Muscle layer of duodenum (tissue), 2 donors: ENCODE data around the gene LRRC4B.

Experiments used
- H3K27ac ChIP-seq: one replicate; pipeline ENCODE4 v1.7.0; 2013; ENCODE audit warnings: mild to moderate bottlenecking, low read length
- H3K27me3 ChIP-seq: one replicate; pipeline ENCODE4 v1.7.0; 2013; ENCODE audit warnings: low read depth, mild to moderate bottlenecking, control low read depth, low read length
- H3K36me3 ChIP-seq, 2 donors: one replicate each; pipeline ENCODE4 v1.7.0; 2013; ENCODE audit warnings: low read length in 2 of 2, control low read depth in 1 of 2, mild to moderate bottlenecking in 1 of 2; ENCODE audit not compliant: insufficient read depth in 2 of 2, control insufficient read depth in 1 of 2
- H3K4me1 ChIP-seq, 2 donors: one replicate each; pipeline ENCODE4 v1.7.0; 2013; ENCODE audit warnings: low read length in 2 of 2, mild to moderate bottlenecking in 2 of 2, control low read depth in 1 of 2, moderate library complexity in 1 of 2; ENCODE audit not compliant: insufficient read depth in 2 of 2, control insufficient read depth in 1 of 2
- H3K4me3 ChIP-seq, 2 donors: one replicate each; pipeline ENCODE4 v1.7.0; 2013; ENCODE audit warnings: low read length in 2 of 2, low read depth in 1 of 2, mild to moderate bottlenecking in 1 of 2
- H3K9me3 ChIP-seq, 2 donors: one replicate each; pipeline ENCODE4 v1.7.0; 2013; ENCODE audit warnings: low read length in 2 of 2, control low read depth in 1 of 2, mild to moderate bottlenecking in 1 of 2; ENCODE audit not compliant: control insufficient read depth in 1 of 2
- donor health status: healthy.

LRRC4B gene

DNA sequence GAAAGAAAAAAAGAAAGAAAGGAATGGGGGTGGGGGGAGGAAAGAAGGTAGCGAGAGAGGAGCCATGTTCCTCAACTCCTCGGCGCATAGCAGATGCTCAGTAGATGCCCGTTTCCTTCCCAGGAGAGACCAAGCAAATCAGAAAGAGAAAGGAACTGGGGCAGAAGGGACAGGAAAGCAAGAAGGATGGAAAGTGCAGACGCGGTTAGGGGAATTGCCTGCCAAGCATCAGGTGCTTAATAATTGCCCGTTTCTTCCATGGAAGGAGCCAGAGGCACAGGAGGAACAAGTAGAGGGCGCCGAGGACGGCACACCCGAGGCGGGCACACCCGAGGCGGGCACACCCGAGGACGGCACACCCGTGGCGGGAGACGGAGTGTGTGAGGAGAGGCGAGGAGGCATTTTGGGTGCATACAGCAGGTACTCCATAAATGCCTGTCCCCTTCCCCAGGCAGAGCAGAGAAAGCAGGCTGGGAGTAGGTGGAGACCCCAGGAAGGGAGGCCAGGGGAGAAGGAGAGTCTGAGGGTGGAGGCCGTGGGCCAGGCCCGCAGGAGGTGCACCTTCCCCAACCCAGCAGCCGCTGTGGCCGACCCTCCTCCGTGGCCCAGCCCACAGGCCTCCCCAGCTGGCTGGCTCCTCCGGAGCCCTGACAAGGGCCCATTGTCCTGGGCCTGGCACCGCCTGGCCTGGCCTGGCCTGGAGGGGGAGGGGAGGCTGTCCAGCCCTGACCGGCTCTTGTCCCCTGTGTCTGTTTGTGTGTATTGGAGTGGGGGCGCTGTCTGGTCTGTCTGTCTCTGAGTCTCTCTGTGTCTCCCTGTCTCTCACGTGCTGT is 71.8 kb downstream of the LRRC4B start:
- Histone ChIP-seq H3K36me3 (no peaks in the 10 kb centered on the region), H3K4me3 (no peak overlapping the region), H3K27ac (no peak overlapping the region), H3K27me3 (no peaks in the 10 kb centered on the region), H3K9me3 (no peaks in the 10 kb centered on the region), H3K4me1 (peaks cover 0 to 3% of the 10 kb centered on the region in 2 donors)

DNA sequence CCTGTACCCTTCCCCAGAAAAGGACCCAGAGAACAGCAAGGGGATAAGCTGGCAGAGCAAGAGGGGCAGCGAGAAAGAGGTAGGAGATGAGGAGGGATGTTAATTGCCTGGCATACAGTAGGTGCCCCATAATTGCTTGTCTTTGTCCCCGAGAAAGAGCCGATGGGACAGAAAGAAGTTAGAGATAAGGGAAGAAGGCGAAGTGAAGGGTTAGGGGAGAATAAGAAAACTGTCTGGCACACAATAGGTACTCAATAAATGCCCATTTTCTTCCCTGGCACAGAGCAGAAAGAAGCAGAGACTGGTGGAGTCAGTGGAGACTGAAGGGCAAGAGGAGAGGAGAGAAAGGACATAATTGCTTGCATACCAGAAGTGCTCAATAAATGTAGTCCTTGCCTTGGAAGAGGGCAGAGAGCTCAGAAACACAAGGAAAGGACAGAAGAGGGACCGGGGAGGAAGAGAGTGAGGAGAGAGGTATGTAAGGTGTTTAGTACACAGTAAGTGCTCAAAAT is 73.2 kb downstream of the LRRC4B start:
- peaks cover 0 to 3% of the 10 kb centered on the region in 2 donors for H3K4me1 ChIP-seq
- no peaks in the 10 kb centered on the region for H3K27me3 ChIP-seq
- no peak overlapping the region for H3K27ac ChIP-seq
- H3K36me3 ChIP-seq, result peaks cover 0 to 4% of the 10 kb centered on the region in 2 donors
- H3K9me3 ChIP-seq, result no peaks in the 10 kb centered on the region
- no peak overlapping the region for H3K4me3 ChIP-seq

DNA sequence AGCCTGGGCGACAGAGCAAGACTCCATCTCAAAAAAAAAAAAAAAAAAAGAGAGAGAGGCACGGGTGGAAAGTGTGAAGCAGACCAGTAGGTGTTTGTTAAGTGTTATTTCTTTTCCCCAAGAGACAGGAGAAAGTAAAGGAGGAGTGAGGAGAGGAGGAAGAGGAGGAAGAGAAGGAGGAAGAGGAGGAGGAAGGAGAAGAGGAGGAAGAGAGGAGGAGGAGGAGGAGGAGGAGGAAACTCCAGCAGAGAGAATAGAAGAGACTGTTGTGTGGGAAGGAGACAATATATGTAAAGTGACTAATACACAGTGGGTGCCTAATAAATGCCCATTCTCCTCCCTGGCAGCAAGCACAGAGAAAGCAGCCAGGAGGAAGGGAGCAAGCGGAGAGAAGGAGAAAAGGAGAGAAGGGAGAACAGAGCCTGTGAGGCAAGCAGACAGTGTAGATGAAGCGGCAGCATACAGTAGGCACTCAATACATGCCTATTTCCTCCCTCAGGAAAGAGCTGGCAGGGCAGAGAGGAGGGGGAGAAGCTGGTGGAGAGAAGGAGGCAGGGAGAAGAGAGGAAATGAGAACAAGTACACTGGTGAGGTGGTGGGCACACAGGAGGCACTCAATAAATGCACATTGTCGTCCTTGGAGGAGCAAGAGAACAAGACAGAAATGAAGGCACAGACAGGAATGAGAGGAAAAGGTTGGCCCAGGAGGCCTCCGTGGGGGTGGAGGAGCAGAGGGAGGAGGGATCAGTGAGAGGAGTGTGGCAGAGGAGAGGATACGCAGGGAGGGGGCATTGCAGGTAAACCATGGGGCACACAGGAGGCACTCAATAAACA is 73.8 kb downstream of the LRRC4B start:
- no peak overlapping the region for H3K4me3 ChIP-seq
- H3K27ac ChIP-seq, result no peak overlapping the region
- H3K27me3 ChIP-seq, result no peaks in the 10 kb centered on the region
- peaks cover 0 to 4% of the 10 kb centered on the region in 2 donors for H3K36me3 ChIP-seq
- H3K9me3 ChIP-seq, result no peaks in the 10 kb centered on the region
- peaks cover 0 to 3% of the 10 kb centered on the region in 2 donors for H3K4me1 ChIP-seq

DNA sequence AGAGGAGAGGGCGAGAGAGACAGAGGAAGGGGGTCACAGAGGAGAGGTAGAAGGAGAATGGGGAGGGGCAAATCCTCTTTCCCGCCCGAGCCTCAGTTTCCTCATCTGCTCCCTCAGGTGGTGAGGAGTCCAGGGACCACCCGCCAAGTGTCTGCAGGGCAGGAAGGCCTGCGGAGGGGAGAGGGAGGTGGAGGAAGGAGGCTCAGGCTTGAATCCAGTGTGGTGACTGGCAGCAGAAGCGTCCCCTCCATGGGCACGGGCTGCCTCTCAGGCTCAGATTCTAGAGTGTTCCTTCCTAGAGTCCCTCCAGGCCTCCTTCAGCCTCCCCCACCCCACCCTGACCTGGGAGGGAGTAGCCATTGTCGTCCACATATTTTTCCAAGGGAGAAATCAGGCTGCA is 75.1 kb downstream of the LRRC4B start:
- Histone ChIP-seq H3K27me3 (no peaks in the 10 kb centered on the region), H3K27ac (no peak overlapping the region), H3K9me3 (no peaks in the 10 kb centered on the region), H3K4me1 (peaks cover 0 to 3% of the 10 kb centered on the region in 2 donors), H3K4me3 (no peak overlapping the region), H3K36me3 (peaks cover 0 to 4% of the 10 kb centered on the region in 2 donors)

DNA sequence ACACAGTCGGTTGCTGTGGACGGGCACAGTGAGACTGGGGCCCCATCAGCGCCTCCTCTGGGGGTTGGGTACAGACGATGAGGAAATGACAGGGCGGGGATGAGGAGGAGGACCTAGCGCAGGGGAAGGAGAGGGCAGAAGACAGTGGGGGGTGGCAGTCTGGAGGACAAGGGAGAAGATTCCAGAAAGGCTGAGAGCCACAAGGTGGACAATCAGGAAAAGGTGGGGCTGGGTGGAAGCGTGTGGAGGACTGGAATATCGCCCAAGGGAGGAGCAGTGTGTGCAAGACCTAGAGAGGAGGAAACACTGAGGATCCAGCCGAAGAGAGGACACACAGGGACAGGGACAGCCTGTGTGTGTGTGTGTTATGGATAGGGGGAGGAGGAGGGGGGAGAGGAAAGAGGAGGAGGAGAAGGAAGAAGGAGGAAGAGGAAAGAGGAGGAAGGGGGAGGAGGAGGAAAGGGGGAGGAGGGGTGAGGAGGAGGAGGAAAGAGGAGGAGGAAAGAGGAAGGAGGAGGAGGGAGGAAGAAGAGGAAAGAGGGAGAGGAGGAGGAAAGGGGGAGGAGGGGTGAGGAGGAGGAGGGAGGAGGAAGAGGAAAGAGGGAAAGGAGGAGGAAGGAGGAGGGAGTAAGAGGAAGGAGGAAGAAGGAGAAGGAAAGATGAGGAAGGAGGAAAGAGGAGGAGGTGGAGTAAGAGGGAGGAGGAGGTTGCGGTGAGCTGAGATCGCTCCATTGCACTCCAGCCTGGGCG is 75.8 kb downstream of the LRRC4B start:
- no peak overlapping the region for H3K27ac ChIP-seq

DNA sequence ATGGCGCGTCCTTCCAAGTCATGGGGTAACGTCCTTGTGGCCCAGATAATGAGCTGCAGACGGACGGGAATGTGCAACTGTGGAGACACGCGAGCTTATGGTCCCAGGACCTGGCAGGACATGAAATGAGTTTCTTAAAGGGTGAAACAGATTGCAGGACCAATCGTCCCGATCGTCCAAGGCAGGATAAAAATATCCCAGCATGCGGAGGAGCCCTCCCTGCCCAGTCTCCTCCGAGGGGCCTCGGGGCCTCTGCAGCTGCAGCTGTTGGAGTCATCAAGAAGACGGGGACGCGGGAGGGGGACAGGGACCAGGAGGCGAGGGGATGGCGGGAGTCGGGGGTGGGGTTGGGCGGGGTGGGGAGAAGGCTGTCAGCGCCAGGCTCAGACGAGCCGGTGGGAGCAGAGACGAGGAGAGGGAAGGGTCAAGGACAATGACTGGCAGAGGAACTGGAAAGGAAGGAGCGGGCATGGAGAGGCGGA is 77.2 kb downstream of the LRRC4B start:
- H3K4me1 ChIP-seq, result peaks cover 0 to 3% of the 10 kb centered on the region in 2 donors
- no peaks in the 10 kb centered on the region for H3K27me3 ChIP-seq
- no peaks in the 10 kb centered on the region for H3K9me3 ChIP-seq
- H3K36me3 ChIP-seq, result peaks cover 0 to 4% of the 10 kb centered on the region in 2 donors
- H3K4me3 ChIP-seq, result no peak overlapping the region
- no peak overlapping the region for H3K27ac ChIP-seq

More for the DNA sequence above, 75.8 kb downstream of the LRRC4B start:
- Histone ChIP-seq H3K27me3 (no peaks in the 10 kb centered on the region), H3K4me1 (peaks cover 0 to 3% of the 10 kb centered on the region in 2 donors), H3K4me3 (no peak overlapping the region), H3K36me3 (peaks cover 0 to 4% of the 10 kb centered on the region in 2 donors), H3K9me3 (no peaks in the 10 kb centered on the region)

DNA sequence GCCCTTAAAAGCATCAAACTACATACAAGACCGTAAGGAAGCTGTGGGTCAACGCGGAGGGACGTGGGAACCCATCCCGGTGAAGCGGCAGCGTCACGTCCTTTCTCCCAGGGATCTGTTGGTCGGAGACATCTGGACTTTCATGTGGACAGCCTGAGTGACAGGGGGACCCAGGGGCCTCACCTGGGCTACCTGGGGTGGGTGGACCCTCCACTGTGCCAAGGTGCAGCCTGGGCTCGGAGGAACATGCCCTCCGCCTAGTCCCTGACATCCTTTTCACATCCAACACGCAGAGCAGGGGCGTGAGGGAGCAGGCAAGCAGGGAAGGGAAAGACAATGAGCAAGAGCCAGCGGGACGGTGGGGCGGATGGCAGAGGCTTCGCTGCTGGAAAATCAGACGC is 77.8 kb downstream of the LRRC4B start:
- no peak overlapping the region for H3K4me3 ChIP-seq
- H3K27me3 ChIP-seq, result no peaks in the 10 kb centered on the region
- H3K9me3 ChIP-seq, result no peaks in the 10 kb centered on the region
- H3K4me1 ChIP-seq, result peaks cover 0 to 3% of the 10 kb centered on the region in 2 donors
- peaks cover 0 to 4% of the 10 kb centered on the region in 2 donors for H3K36me3 ChIP-seq
- H3K27ac ChIP-seq, result no peak overlapping the region

DNA sequence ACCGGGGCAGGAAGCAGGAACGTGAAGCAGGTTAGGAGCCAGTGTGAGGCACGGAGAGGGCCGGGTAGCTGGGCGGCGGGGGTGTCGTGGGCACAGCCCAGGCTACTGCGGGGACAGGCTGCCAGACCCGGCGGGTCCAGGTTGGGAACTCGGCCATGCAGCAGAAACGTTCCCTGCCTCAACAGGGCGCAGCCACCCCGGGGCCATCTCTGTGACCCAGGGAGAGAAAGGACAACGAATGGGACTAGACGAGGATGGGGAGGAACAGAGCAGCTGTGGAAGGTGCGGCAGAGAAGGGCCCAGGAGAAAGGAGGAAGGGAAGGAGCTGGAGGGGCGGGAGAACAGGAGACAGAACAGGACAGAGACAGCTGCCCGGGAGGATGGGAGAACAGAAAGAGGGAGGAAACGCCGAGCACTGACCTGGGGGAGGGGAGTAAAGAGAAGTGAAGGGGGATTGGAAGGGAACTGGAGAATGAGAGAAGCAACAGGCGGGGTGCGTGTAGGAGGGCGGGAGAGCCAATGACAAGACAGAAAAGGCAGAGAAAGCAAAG is 78.7 kb downstream of the LRRC4B start:
- peaks cover 0 to 3% of the 10 kb centered on the region in 2 donors for H3K4me1 ChIP-seq
- H3K27ac ChIP-seq, result no peak overlapping the region
- H3K4me3 ChIP-seq, result no peak overlapping the region
- peaks cover 0 to 5% of the 10 kb centered on the region in 2 donors for H3K36me3 ChIP-seq
- H3K27me3 ChIP-seq, result no peaks in the 10 kb centered on the region
- H3K9me3 ChIP-seq, result no peaks in the 10 kb centered on the region

DNA sequence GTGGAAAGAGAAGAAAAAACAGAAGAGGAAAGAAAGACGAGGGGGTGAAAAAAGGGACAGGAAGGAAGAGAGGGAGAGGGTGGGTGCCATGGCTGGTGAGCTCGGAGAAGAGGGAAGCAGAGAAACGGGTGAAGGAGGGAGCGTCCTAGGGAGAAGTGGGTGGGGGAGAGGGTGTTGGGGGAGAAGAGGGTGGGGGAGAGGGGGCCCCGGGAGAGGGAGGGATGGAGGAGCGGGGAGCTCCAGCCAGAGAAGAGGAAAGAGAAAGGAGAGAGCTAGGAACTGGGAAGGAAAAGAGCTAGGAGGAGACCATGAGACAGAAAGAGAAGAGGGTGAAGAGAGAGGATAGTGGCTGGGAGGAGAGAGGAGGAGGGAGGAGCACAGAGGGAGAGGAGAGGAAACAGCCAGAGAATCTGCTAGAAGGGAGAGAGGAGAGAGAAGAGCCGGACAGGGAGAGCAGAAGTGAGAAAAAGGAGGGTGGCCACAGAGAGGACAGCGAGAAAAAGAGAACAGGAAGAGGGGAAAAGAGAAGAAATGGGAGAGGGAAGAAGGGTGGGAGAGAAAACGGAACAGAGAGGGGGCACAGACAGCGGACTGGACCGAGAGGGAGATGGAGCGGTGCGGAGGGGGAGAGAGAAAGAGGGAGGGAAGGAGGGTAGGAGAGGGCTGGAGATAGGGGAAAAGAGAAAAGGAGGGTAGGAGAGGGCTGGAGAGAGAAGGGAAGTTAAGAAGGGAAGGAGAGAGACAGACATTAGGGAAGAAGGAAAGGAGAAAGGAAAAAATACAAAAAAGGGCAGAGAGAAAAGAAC is 79.6 kb downstream of the LRRC4B start:
- no peaks in the 10 kb centered on the region for H3K27me3 ChIP-seq
- peaks cover 0 to 11% of the 10 kb centered on the region in 2 donors for H3K36me3 ChIP-seq
- no peak overlapping the region for H3K4me3 ChIP-seq
- H3K4me1 ChIP-seq, result peaks cover 0 to 3% of the 10 kb centered on the region in 2 donors
- H3K27ac ChIP-seq, result no peak overlapping the region
- no peaks in the 10 kb centered on the region for H3K9me3 ChIP-seq
